Right lobe of liver (tissue), 4 donors: ENCODE data around the gene ACAD11.

Source experiments
- CTCF ChIP-seq, 4 donors: fragments of 200-600 bp in 3 of 4; fragments of 450-650 bp in 1 of 4; IDR thresholded peaks; one replicate each; pipeline versions ENCODE4 v1.5.1 to v1.8.0; 2016 to 2022; ENCODE audit warnings: antibody characterized with exemption in 4 of 4, mild to moderate bottlenecking in 2 of 4
- POLR2A ChIP-seq: fragments of 450-650 bp; IDR thresholded peaks from one replicate; pipeline ENCODE4 v1.6.1; 2017; ENCODE audit warnings: antibody characterized with exemption, mild to moderate bottlenecking
- donor health status: DM: no; HTN: no; CAD: no.
- donor health status: DM: no; HTN: no; CAD: no.
- donor health status: DM: no; HTN: yes; CAD: no.

GRCh38 chr3:132597660-132598059 lies 61.9 kb downstream of the ACAD11 start:
- TF ChIP-seq CTCF (IDR thresholded peaks at IDR 0.05) (no peak), POLR2A (no peak)
